HG03060 (cell line): ENCODE data around the gene MELTF.

Source experiments
- ATAC-seq: cut with Tn5 transposase; IDR thresholded peaks from one replicate; pipeline ENCODE4 v1.9.1; 2021; ENCODE audit warnings: low read depth, moderate number of reproducible peaks; ENCODE audit not compliant: unreplicated experiment

MELTF gene

DNA sequence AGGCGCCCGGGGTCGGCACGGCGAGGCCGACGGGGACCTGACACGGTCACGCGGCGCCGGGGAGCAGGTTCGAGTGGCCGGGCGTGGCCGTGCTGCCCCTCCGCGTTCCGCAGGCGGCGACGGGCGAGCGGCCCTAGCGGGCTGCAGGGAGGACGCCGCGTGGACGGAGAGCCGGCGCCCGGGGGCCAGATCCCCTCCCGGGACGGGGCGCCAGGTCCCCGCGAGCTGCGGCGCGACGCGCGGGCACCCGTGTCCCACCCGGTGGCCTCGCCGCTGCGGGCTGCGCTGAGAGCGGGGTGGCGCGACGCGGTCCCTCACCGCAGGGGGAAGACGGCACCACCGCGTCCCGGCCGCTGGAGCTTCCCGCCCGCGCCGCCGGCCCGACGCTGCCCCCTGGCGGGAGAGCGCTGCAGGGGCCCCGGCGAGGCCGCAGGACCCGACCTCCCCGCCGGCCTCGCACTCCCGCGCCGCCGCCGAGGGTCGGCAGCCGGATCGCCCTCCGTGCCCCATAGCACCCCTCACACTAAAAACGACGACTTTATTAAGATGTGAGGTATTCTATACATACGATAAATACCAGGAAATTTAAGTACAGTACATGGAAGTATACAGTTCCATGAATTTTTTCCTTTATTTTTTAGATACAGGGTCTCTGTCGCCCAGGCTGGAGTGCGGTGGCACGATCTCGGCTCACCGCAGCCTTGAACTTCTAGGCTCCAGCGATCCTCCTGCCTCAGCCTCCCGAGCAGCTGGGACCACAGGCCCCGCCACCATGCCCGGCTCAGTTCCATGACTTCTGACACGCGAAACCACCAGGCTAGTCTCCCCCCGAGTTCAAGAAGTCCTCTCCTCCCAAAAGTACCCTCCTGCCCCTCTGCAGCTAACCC is 59.7 kb downstream of the MELTF start:
- no peak for ATAC-seq

DNA sequence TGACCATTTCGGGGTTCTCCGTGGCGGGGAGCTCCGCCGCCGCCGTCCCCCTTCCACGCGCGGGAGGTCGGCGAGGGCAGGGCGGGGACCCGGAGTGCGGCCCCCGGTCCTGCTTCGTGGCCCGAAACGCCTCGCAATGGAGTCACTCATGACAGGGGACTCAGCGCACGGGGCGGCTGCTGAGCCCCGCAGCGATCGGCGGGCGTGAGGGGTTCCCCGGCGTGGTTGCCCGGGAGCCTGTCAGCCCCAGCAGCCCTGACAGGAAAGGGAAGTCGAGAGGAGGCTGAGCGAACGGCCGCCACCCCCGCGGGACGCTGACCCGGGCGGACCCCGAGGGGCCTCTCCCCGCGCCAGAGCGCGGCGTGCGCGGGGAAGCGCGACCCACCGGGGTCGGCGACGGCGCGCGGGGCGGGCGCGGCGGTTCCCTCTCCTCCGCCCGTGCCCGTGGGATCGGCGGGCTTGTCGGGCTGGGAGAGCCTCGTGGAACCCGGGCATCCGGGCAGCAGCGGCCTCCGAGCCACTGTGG is 60.4 kb downstream of the MELTF start:
- no peak for ATAC-seq

DNA sequence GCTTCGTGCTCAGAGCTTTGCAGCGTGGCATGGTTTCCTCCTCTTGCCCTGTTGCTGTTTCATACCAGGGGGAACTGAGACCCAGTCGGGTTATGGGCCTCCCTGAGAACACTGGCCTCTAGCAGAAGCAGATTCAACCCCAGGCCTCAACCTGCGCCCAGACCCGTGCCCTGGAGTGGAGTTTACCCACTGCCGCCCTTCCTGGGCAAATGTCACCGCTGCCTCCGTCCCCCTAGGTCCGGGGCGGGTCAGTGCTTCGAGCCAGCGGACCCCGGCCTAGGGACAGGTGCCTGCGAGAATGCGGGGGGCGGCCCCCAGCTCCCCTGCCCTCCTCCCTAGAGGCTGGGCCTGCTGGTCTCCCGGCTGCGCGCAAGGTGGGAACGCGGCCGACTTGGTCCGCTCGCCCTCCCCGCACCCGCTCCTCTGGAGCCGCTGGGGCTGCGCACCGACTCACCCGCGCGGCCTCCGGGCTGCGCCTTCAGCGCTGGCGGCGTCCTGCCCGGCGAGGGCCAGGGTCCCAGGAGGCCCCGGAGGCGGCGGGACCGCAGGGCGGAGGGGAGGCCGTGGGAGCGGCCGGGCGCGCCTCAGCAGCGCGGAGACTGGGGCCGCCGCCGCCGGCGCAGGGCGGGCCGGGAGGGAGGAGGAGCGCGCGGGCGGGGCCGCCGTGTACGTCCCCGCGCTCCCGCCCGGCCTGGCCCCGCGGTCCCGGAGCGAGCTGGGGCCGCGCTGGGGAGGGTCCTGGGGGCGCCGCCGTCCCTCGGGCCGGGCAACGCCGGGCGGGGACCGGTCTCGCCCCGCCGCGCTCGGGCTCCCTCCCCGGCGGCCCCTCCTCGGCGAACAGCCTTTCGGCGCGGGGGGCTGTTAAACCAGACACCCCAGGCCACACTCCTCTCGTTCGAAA is 61.1 kb downstream of the MELTF start, which contains the start of gene PIGZ:
Gene PIGZ (minus strand): TSS at position 601 of the 901 bp plus-strand sequence. CDS start 16,802 bp downstream, outside the sequence.
- ATAC-seq, result no peak

DNA sequence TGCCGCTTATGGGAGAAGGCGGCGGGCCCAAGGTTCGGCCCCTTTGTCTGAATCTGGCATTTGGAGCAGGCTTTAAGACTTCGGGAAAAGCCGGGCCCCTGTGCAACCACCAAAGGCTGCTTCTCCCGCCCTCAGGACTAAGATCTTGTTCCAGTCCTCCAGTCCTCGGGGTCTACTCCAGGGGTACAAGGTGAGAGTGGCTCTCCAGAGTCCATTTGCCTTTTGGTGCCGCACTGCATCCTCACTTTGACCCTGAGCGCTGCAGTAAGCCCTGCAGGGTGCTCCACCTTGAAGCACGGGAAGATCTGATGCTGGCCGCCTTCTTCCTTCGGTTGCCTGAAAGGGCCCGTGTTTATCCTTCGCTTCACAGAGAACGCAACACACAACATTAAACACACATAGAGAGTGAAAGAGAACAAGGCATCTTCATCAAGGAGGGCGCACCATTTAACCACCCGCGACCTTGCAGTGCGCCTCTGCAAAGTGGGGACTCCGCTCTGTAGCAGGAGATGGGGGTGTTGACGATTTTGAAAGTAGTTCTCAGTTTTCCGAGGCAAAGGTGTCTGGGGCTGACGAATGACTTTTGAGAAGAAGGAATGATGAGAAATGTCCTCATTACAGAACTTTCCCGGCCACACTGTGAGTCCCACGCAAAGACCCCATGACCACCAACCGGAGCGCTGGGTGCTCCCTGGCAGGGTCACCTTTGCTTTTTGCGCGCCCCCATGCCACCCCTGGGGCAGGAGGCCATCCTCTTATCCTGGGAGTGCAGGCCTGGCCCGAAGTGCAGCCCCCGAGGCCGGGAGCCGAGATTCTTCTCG is 62.0 kb downstream of the MELTF start:
- ATAC-seq, result no peak

DNA sequence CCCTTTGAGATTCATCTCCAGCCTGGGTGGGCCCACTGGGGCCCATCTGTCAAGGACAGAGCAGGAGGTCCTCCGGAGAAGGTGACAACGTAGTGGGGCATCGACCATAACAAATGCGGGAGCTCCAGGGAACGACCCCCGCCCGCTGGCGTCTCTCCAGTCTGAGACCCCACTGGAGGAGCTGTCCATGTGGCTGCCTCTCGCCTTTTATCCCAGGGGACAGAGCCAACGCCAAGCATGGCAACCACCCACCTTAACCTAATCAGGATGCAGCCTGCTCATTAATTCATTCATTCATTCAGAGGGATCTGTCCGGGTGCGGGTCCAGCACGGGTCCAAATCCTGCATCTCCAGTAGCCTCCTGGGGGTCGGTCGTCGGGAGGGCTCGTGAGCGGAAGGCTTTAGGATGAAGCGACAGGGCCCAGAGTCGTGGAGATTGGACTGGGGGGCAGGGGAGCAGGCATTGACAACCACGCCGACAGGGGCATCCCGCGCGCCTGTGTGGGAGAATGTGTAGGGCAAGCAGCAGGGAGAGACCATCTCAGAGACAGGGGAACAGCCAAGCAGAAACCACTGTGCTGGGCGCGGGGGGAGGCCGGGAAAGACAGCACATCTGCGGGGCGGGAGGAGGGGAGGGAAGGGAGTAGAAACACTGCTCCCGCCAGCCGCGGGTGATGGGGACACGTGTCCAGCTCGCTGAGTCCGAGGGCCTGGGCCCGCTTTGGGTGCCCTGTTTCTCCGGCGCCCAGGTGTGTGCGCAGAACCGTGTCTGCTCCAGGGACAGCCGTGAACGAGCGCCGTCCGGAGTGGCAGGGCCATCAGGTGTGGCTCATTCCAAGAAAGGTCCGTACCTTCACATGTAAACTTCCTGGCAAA is 62.9 kb downstream of the MELTF start:
- ATAC-seq, result no peak

DNA sequence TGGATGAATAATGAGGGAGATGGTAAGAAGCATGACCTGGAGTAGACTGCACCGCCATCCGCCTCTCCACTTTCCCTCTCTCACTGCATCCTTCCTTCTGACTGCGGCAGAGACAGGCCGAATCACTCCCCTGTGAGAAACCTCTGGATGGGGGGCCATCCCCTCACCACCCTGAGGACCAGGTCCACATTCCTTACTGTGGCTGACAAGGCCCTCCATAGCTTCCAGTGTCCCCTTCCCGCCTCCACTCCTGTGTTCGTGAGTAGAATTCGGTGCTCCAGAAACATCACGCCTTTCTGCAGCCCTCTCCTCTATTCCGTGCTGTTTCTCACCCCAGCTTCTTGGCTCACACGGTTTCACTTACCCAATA is 63.8 kb downstream of the MELTF start:
- ATAC-seq, result no peak

DNA sequence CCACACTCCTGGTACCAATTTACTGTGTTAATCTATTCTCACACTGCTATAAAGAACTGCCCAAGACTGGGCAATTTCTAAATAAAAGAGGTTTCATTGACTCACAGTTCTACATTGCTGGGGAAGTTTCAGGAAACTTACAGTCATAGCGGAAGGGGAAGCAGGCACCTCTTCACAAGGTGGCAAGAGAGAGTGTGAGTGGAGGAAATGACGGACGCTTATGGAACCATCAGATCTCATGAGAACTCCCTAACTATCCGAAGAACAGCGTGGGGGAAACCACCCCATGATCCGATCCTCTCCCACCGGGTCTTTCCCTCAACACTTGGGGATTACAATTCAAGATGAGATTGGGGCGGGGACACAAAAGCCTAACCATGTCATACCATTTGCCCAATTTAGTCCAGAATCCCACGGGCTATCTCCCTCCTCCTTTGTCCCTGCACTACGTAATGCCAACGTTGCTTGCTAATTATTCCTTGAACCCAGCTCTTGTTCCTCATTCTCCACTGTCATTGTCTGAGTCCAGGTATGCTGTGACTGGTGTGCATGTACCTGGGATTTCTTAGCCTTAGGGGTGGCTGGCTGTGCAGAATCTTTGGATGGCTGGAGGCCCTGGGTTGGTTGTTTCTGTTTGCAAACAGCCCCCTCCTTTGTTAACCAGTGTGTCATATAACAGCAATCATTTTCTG is 64.4 kb downstream of the MELTF start:
- no peak for ATAC-seq

DNA sequence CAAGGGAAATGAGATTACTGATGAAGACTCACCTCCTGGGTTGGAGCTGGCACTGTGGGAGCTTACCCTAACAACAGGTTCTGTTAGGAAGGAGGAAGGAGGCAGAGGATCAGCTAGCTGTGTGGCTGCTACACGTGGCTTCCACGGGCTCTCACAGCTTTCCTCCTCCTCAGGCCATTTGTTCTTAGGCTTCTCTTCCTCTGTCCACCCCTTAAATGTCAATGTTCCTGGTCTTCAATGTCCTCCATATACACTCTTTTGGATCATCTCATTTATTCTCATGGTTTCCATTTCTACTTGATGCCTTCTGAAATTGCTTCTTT is 66.0 kb downstream of the MELTF start:
- ATAC-seq, result no peak

DNA sequence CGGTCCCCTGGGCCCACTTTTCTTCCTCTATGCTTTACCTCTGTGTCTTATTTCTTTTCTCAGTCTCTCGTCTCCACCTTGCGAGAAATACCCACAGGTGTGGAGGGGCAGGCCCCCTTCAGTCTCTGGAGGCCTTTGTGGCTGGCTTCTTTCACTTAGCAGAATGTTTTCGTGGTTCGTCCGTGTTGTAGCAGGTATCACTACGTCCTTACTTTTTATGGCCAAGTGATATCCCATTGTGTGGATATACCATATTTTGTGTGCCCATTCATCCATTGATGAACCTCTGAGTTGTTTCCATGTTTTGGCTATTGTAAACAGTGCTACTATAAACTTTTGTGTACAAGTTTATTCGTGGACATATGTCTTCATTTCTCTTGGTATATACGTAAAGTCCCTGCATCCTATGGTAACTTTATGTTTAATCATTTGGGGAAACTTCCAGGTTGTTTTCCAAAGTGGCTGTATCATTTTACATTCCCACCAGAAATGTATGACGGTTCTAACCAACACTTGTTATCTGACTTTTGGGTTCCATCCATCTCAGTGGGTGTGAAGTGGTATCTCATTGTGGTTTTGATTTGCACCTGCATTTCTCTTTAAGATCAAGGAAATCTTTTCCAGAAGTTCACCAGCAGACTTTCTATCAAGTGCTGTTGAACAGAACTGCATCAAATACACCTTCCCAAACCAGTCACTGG is 66.5 kb downstream of the MELTF start:
- no peak for ATAC-seq

DNA sequence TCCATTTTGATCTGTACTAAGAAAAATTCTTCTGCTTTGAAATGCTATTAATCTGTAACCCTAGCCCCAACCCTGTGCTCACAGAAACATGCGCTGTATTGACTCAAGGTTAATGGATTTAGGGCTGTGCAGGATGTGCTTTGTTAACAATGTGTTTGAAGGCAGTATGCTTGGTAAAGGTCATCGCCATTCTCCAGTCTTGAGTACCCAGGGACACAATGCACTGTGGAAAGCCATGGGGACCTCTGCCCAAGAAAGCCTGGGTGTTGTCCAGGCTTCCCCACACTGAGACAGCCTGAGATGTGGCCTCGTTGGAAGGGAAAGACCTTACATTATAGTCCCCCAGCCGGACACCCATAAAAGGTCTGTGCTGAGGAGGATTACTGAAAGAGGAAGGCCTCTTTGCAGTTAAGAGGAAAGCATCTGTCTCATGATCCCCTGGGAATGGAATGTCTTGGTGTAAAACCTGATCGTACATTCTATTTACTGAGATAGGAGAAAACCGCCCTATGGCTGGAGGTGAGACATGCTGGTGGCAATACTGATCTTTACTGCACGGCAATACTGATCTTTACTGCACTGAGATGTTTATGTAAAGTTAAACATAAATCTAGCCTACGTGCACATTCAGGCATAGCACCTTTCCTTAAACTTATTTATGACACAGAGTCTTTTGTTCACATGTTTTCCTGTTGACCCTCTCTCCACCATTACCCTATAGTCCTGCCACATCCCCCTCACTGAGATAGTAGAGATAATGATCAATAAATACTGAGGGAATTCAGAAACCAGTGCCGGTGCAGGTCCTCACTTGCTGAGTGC is 67.3 kb downstream of the MELTF start:
- no peak for ATAC-seq

DNA sequence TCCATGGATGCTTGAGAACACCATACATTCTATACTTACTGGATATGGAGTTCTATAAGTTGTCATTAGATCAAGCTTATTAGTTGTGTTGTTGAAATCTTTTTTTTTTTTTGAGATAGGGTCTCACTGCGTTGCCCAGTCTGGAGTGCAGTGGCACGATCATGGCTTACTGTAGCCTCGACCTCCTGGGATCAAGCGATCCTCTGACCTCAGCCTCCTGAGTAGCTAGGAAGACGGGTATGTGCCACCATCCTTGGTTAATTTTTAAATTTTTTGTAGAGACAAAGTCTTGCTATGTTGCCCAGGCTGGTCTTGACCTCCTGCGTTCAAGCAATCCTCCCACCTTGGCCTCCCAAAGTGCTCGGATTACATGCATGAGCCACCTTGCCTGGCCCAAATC is 74.8 kb downstream of the MELTF start:
- no peak for ATAC-seq
